ENCODE data around the gene CD8B.
"Not testable (repeated sequence)": the region's sequence is repeated elsewhere in the genome, so short reads cannot be mapped to it uniquely, and the experiment has no call there.

DNA sequence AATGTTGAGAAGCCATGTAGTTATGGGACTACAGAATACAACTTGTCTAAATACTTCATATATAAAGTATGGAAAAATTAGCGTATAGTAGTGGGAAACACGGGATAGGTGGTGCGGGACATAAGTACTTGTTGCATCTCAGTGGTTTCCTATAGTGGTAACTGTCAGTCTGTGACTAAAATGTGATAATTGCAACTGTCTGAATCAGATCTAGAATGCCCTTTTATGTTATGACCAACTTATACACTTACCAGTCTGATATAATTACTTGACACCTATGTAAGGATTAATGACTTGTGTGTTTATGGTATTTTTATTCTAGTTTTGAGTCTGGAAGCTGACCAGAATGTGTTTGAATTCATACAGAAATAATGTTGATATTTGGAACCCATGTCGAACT, 9.3 kb upstream of the CD8B start:
- TF ChIP-seq CTCF, POLR2AphosphoS5 (IDR thresholded peaks at IDR 0.05): not testable (repeated sequence)

All from suprapubic skin (tissue), 3 donors.